Fibroblast of villous mesenchyme (primary cell): ENCODE data around the gene VANGL1. TPM values are rescaled to one million over a fixed set of nuclear protein-coding genes. Genes with fewer than 3 reads are reported as not detected.

Source experiments
- DNase-seq: peaks from one replicate; pipeline ENCODE4 v3.0.0-alpha.2; 2010; ENCODE audit warnings: low read depth
- H3K4me3 ChIP-seq: 2 replicates; pipeline ENCODE4 v1.5.1; 2011; ENCODE audit warnings: low read depth, mild to moderate bottlenecking, low read length
- CTCF ChIP-seq: IDR thresholded peaks from 2 replicates; pipeline ENCODE4 v1.5.1; 2012; ENCODE audit warnings: low read depth, mild to moderate bottlenecking, low read length; ENCODE audit not compliant: insufficient read depth
- total RNA-seq: library from RNA; depleted of rRNA; stranded (reverse); fragments of >200 nt; gene quantifications from 2 replicates; pipeline ENCODE4 v1.2.3, GENCODE V29; 2012

VANGL1 gene
- total RNA-seq, 1 donor: 10.8 TPM

GRCh38 chr1:115655916-115656315 lies 14.1 kb downstream of the VANGL1 start:
- no peak for TF ChIP-seq CTCF
- DNase-seq: no peak
- H3K4me3 ChIP-seq: no peak overlapping the region

- no peak overlapping the region for H3K4me3 ChIP-seq
- TF ChIP-seq CTCF: no peak
- no peak for DNase-seq
Measured at GRCh38 chr1:115656461-115657077, 14.8 kb downstream of the VANGL1 start.

- DNase-seq: no peak
- TF ChIP-seq CTCF: no peak
- H3K4me3 ChIP-seq: no peak overlapping the region
Measured at GRCh38 chr1:115658646-115659045, 16.9 kb downstream of the VANGL1 start.

- no peak for DNase-seq
- no peak for TF ChIP-seq CTCF
- no peak overlapping the region for H3K4me3 ChIP-seq
Measured at GRCh38 chr1:115660151-115660550, 18.4 kb downstream of the VANGL1 start.

GRCh38 chr1:115661157-115661556 lies 19.4 kb downstream of the VANGL1 start:
- DNase-seq: no peak
- TF ChIP-seq CTCF: no peak
- H3K4me3 ChIP-seq: no peak overlapping the region

GRCh38 chr1:115665319-115666096 lies 23.7 kb downstream of the VANGL1 start:
- no peak overlapping the region for H3K4me3 ChIP-seq
- DNase-seq: no peak
- no peak for TF ChIP-seq CTCF
